Measurements from ENCODE around the gene TSPAN5.
A peak's percentile ranks its signal among the peaks of the same experiment; 100 is the strongest.

TSPAN5 gene

GRCh38 chr4:98663226-98664006, 5.0 kb upstream of the TSPAN5 start:
- H3K27me3 ChIP-seq (replicated peaks; ENCODE audit: control insufficient read depth, insufficient read depth, low read length), result no peaks in the 10 kb centered on the region; the same call in 1 of the 2 replicates
- no peaks in the 10 kb centered on the region for H3K36me3 ChIP-seq (ENCODE audit: control insufficient read depth, insufficient read depth, low read length)
- H3K4me3 ChIP-seq (replicated peaks; ENCODE audit: low read depth, low read length), result no peak overlapping the region
- no peak for TF ChIP-seq CTCF (IDR thresholded peaks at IDR 0.05; ENCODE audit: insufficient read depth, low read length, poor library complexity, severe bottlenecking)
- DNase-seq (ENCODE audit: extremely low read depth, insufficient read length), result peak; percentile 66

- Histone ChIP-seq H3K27me3 (replicated peaks; ENCODE audit: control insufficient read depth, insufficient read depth, low read length) (no peaks in the 10 kb centered on the region; the same call in 1 of the 2 replicates), H3K4me3 (replicated peaks; ENCODE audit: low read depth, low read length) (no peak overlapping the region), H3K36me3 (ENCODE audit: control insufficient read depth, insufficient read depth, low read length) (no peaks in the 10 kb centered on the region)
- no peak for DNase-seq (ENCODE audit: extremely low read depth, insufficient read length)
- no peak for TF ChIP-seq CTCF (IDR thresholded peaks at IDR 0.05; ENCODE audit: insufficient read depth, low read length, poor library complexity, severe bottlenecking)
These were observed 4.3 kb upstream of the TSPAN5 start for GRCh38 chr4:98662626-98663225.

GRCh38 chr4:98662055-98662453, 3.6 kb upstream of the TSPAN5 start:
- no peak for DNase-seq (ENCODE audit: extremely low read depth, insufficient read length)

GRCh38 chr4:98661371-98662054, 3.1 kb upstream of the TSPAN5 start:
- no peaks in the 10 kb centered on the region for H3K36me3 ChIP-seq (ENCODE audit: control insufficient read depth, insufficient read depth, low read length)
- no peak overlapping the region for H3K4me3 ChIP-seq (replicated peaks; ENCODE audit: low read depth, low read length)
- H3K27me3 ChIP-seq (replicated peaks; ENCODE audit: control insufficient read depth, insufficient read depth, low read length), result peaks cover 6% of the 10 kb centered on the region
- no peak for TF ChIP-seq CTCF (IDR thresholded peaks at IDR 0.05; ENCODE audit: insufficient read depth, low read length, poor library complexity, severe bottlenecking)
- DNase-seq (ENCODE audit: extremely low read depth, insufficient read length), result no peak

More at GRCh38 chr4:98662055-98662453, 3.6 kb upstream of the TSPAN5 start:
- H3K4me3 ChIP-seq (replicated peaks; ENCODE audit: low read depth, low read length), result no peak overlapping the region
- H3K27me3 ChIP-seq (replicated peaks; ENCODE audit: control insufficient read depth, insufficient read depth, low read length), result peaks cover 3% of the 10 kb centered on the region
- H3K36me3 ChIP-seq (ENCODE audit: control insufficient read depth, insufficient read depth, low read length), result no peaks in the 10 kb centered on the region
- TF ChIP-seq CTCF (IDR thresholded peaks at IDR 0.05; ENCODE audit: insufficient read depth, low read length, poor library complexity, severe bottlenecking), result no peak

- no peak for DNase-seq (ENCODE audit: extremely low read depth, insufficient read length)
- no peak overlapping the region for H3K4me3 ChIP-seq (replicated peaks; ENCODE audit: low read depth, low read length)
- H3K27me3 ChIP-seq (replicated peaks; ENCODE audit: control insufficient read depth, insufficient read depth, low read length), result peaks cover 6% of the 10 kb centered on the region
- H3K36me3 ChIP-seq (ENCODE audit: control insufficient read depth, insufficient read depth, low read length), result no peaks in the 10 kb centered on the region
- TF ChIP-seq CTCF (IDR thresholded peaks at IDR 0.05; ENCODE audit: insufficient read depth, low read length, poor library complexity, severe bottlenecking), result no peak
These were observed 1.5 kb upstream of the TSPAN5 start for GRCh38 chr4:98659741-98660462.

All from GM06990 (cell line).